Measurements from ENCODE around the gene IL1R2. TPM values are rescaled to one million over a fixed set of nuclear protein-coding genes. Genes with fewer than 3 reads are reported as not detected.
A peak's percentile ranks its signal among the peaks of the same experiment; 100 is the strongest.

Gene IL1R2
- total and polyA plus RNA-seq, 2 donors (not counting 1 experiment from before 2014, with no cell fraction given) = 0.17 to 0.20 TPM

- H3K9ac ChIP-seq (ENCODE audit: insufficient read depth, low read length) = no peak overlapping the region
- no peak overlapping the region for H2AFZ ChIP-seq (ENCODE audit: low read length)
- DNase-seq (ENCODE audit: low read depth in 2 of 2) = no peak
- TF ChIP-seq, protein P1, sequence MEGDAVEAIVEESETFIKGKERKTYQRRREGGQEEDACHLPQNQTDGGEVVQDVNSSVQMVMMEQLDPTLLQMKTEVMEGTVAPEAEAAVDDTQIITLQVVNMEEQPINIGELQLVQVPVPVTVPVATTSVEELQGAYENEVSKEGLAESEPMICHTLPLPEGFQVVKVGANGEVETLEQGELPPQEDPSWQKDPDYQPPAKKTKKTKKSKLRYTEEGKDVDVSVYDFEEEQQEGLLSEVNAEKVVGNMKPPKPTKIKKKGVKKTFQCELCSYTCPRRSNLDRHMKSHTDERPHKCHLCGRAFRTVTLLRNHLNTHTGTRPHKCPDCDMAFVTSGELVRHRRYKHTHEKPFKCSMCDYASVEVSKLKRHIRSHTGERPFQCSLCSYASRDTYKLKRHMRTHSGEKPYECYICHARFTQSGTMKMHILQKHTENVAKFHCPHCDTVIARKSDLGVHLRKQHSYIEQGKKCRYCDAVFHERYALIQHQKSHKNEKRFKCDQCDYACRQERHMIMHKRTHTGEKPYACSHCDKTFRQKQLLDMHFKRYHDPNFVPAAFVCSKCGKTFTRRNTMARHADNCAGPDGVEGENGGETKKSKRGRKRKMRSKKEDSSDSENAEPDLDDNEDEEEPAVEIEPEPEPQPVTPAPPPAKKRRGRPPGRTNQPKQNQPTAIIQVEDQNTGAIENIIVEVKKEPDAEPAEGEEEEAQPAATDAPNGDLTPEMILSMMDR (conservative IDR thresholded peaks at IDR 0.05 in 1 of 2, IDR thresholded peaks at IDR 0.05 in 1 of 2; ENCODE audit: low read depth in 1 of 2, low read length in 2 of 2) = no peak
- no peak for TF ChIP-seq EZH2 (IDR thresholded peaks at IDR 0.05; ENCODE audit: low read length, missing control alignments)
- no peaks in the 10 kb centered on the region for H3K79me2 ChIP-seq (ENCODE audit: control insufficient read depth, insufficient read depth, low read length)
- H3K27ac ChIP-seq (ENCODE audit: insufficient read depth, low read length) = no peak overlapping the region
- no peak overlapping the region for H3K4me2 ChIP-seq (ENCODE audit: extremely low read depth, insufficient read depth, low read length)
- no peaks in the 10 kb centered on the region for H3K36me3 ChIP-seq (ENCODE audit: control insufficient read depth, insufficient read depth, low read length)
- H3K9me3 ChIP-seq (ENCODE audit: control insufficient read depth, insufficient read depth, low read depth, low read length) = no peaks in the 10 kb centered on the region
- H3K27me3 ChIP-seq (ENCODE audit: control insufficient read depth, insufficient read depth, low read length) = peaks cover 4% of the 10 kb centered on the region
- H3K4me3 ChIP-seq (replicated peaks in 1 of 4; ENCODE audit: control extremely low read depth in 1 of 4, insufficient read depth in 1 of 4, low read depth in 3 of 4, low read length in 4 of 4) = no peak overlapping the region
- peaks cover 8% of the 10 kb centered on the region for H3K4me1 ChIP-seq (ENCODE audit: control insufficient read depth, extremely low read depth, insufficient read depth, low read length)
- H4K20me1 ChIP-seq (ENCODE audit: control insufficient read depth, extremely low read depth, insufficient read depth, low read length) = no peaks in the 10 kb centered on the region
These were observed 29.5 kb upstream of the IL1R2 start for GRCh38 chr2:101962309-101962708.

- H3K4me1 ChIP-seq (ENCODE audit: control insufficient read depth, extremely low read depth, insufficient read depth, low read length) = peaks cover 8% of the 10 kb centered on the region
- H2AFZ ChIP-seq (ENCODE audit: low read length) = no peak overlapping the region
- no peaks in the 10 kb centered on the region for H3K9me3 ChIP-seq (ENCODE audit: control insufficient read depth, insufficient read depth, low read depth, low read length)
- H3K9ac ChIP-seq (ENCODE audit: insufficient read depth, low read length) = no peak overlapping the region
- H3K27ac ChIP-seq (ENCODE audit: insufficient read depth, low read length) = no peak overlapping the region
- no peak overlapping the region for H3K4me3 ChIP-seq (replicated peaks in 1 of 4; ENCODE audit: control extremely low read depth in 1 of 4, insufficient read depth in 1 of 4, low read depth in 3 of 4, low read length in 4 of 4)
- peaks cover 6% of the 10 kb centered on the region for H3K27me3 ChIP-seq (ENCODE audit: control insufficient read depth, insufficient read depth, low read length)
- H3K79me2 ChIP-seq (ENCODE audit: control insufficient read depth, insufficient read depth, low read length) = no peaks in the 10 kb centered on the region
- TF ChIP-seq, protein P1 (conservative IDR thresholded peaks at IDR 0.05 in 1 of 2, IDR thresholded peaks at IDR 0.05 in 1 of 2; ENCODE audit: low read depth in 1 of 2, low read length in 2 of 2) = no peak
- no peak for TF ChIP-seq EZH2 (IDR thresholded peaks at IDR 0.05; ENCODE audit: low read length, missing control alignments)
- no peak for DNase-seq (ENCODE audit: low read depth in 2 of 2)
- H3K4me2 ChIP-seq (ENCODE audit: extremely low read depth, insufficient read depth, low read length) = no peak overlapping the region
- H4K20me1 ChIP-seq (ENCODE audit: control insufficient read depth, extremely low read depth, insufficient read depth, low read length) = no peaks in the 10 kb centered on the region
- no peaks in the 10 kb centered on the region for H3K36me3 ChIP-seq (ENCODE audit: control insufficient read depth, insufficient read depth, low read length)
These were observed 28.6 kb upstream of the IL1R2 start for GRCh38 chr2:101963198-101963597.

DNA sequence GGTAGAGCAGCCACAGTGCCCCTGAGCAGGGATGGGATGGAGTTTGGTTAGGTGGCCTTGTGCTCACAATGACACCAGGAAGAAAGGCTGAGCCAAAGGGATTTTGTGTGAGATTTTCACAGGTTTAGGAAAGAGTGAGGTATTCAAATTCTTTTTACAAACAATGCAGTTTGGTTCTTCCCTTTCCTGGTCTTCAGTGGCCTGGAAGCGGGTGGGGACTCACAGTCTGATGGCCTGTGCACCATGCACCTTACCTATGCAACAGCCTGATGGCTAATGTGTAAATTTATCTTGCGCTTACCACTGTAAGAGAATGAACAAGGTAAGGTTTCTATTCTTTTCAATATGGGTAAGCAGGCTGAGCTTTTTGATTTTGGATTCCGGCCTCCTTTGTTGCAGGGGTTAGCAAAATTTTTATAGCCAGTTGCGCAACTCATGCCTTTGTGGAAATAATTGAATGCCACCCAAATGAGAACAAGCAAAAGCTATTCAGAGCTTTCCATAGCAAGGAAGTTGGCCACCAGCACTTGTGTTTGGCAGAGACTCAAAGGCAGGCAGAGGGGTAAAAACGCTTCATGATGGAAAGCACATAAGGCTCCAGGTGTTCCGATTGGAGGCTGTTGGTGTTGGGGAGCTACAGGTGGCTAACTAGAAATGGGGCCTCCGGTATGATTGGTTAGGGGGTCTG lies 23.8 kb upstream of the IL1R2 start:
- Histone ChIP-seq H3K9me3 (ENCODE audit: control insufficient read depth, insufficient read depth, low read depth, low read length) (no peaks in the 10 kb centered on the region), H4K20me1 (ENCODE audit: control insufficient read depth, extremely low read depth, insufficient read depth, low read length) (no peaks in the 10 kb centered on the region), H3K4me3 (replicated peaks in 1 of 4; ENCODE audit: control extremely low read depth in 1 of 4, insufficient read depth in 1 of 4, low read depth in 3 of 4, low read length in 4 of 4) (no peak overlapping the region), H3K27ac (ENCODE audit: insufficient read depth, low read length) (no peak overlapping the region), H3K36me3 (ENCODE audit: control insufficient read depth, insufficient read depth, low read length) (no peaks in the 10 kb centered on the region), H2AFZ (ENCODE audit: low read length) (no peak overlapping the region), H3K79me2 (ENCODE audit: control insufficient read depth, insufficient read depth, low read length) (no peaks in the 10 kb centered on the region), H3K4me1 (ENCODE audit: control insufficient read depth, extremely low read depth, insufficient read depth, low read length) (peaks cover 3% of the 10 kb centered on the region), H3K4me2 (ENCODE audit: extremely low read depth, insufficient read depth, low read length) (no peak overlapping the region), H3K9ac (ENCODE audit: insufficient read depth, low read length) (no peak overlapping the region), H3K27me3 (ENCODE audit: control insufficient read depth, insufficient read depth, low read length) (peaks cover 9% of the 10 kb centered on the region)
- TF ChIP-seq EZH2 (IDR thresholded peaks at IDR 0.05; ENCODE audit: low read length, missing control alignments) = no peak
- TF ChIP-seq, protein P1 (conservative IDR thresholded peaks at IDR 0.05 in 1 of 2, IDR thresholded peaks at IDR 0.05 in 1 of 2; ENCODE audit: low read depth in 1 of 2, low read length in 2 of 2) = no peak
- DNase-seq (ENCODE audit: low read depth in 2 of 2) = peak; percentile 47 to 76
